ENCODE results near the gene PRPF31. TPM values are rescaled to one million over a fixed set of nuclear protein-coding genes. Genes with fewer than 3 reads are reported as not detected.
A peak's percentile ranks its signal among the peaks of the same experiment; 100 is the strongest.
"Not testable (repeated sequence)": the region's sequence is repeated elsewhere in the genome, so short reads cannot be mapped to it uniquely, and the experiment has no call there.

PRPF31 gene
- total and polyA plus RNA-seq, 5 donors from 2014 or later, result 57.8 to 74.8 (median 65.6) TPM

DNA sequence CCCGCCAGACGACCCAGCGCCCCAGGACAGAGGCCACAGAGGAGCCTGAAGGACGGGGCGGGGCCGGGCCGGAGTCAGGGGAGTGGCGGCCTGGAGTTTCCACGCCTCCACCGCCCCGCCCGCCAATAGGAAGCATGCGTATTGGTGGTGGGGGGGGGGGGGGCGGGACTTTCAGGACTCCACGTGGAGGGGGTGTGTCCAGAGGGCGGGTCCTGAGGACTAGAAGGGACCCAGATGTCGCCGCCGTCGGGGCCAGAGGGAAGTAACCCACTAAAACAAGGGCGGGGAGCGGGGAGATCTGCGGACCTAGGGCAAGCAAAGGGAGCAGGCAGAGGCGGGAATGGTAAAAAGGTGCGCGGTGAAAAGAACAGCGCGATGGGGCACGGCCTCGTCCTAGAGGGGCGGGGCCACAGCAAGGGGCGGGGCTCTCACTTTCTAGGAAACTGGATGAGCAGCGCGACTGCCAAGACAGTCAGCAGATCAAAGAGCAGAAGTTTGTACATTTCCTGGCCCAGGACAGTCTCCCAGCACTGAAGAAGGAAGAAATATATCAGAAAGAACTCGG, 46.8 kb downstream of the PRPF31 start:
- Mint-ChIP-seq H3K4me1 (peaks cover 16 to 57% (median 37%) of the 10 kb centered on the region in 4 donors), H3K27ac (peak overlapping the region; percentile 31 to 88 (median 75)), H3K27me3 (peaks cover 13% of the 10 kb centered on the region), H3K36me3 (peaks cover 4% of the 10 kb centered on the region), H3K4me3 (peak overlapping the region; percentile 87 to 98 (median 88)), H3K9me3 (no peaks in the 10 kb centered on the region)
- H3K4me3 ChIP-seq (ENCODE audit: low read depth, low read length), result peak overlapping the region; percentile 37
- DNase-seq (peak; percentile 74 to 88 (median 79)), ATAC-seq (ENCODE audit: low read depth in 2 of 2) (peak; percentile 3 to 6)
- H3K4me1 ChIP-seq (ENCODE audit: control insufficient read depth, insufficient read depth, low read length, poor library complexity, severe bottlenecking), result peaks cover 50% of the 10 kb centered on the region
- H3K9me3 ChIP-seq (ENCODE audit: control insufficient read depth in 2 of 2, low read length in 2 of 2), result no peaks in the 10 kb centered on the region
- H3K36me3 ChIP-seq (ENCODE audit: control insufficient read depth, insufficient read depth, low read length), result peaks cover 11% of the 10 kb centered on the region
- H3K27ac ChIP-seq (ENCODE audit: insufficient read depth, low read length, poor library complexity, severe bottlenecking), result no peak overlapping the region
- no peaks in the 10 kb centered on the region for H3K27me3 ChIP-seq (ENCODE audit: control insufficient read depth, insufficient read depth, low read length)

DNA sequence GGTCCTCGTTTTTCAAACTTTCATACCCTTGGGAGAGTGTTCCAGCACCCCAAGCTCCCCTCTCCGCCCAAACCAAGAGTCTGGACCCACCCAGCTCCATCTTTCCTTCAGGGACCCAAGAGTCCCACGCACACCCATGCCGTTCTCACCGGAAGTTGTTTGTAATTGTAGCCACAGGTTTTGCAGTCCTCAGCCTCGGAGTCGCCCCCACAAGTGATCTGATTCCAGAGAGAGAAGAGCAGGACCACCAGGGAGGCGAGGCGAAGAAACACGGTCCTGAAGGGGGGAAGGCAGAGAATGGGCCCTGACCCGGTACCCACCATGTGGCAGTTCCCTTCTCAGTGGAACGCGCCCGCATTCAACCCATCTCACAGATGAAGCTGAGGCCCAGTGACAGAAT, 47.3 kb downstream of the PRPF31 start:
- peaks cover 13% of the 10 kb centered on the region for H3K27me3 Mint-ChIP-seq
- peaks cover 16 to 57% (median 37%) of the 10 kb centered on the region in 4 donors for H3K4me1 Mint-ChIP-seq
- H3K27ac ChIP-seq (ENCODE audit: insufficient read depth, low read length, poor library complexity, severe bottlenecking), result no peak overlapping the region

DNA sequence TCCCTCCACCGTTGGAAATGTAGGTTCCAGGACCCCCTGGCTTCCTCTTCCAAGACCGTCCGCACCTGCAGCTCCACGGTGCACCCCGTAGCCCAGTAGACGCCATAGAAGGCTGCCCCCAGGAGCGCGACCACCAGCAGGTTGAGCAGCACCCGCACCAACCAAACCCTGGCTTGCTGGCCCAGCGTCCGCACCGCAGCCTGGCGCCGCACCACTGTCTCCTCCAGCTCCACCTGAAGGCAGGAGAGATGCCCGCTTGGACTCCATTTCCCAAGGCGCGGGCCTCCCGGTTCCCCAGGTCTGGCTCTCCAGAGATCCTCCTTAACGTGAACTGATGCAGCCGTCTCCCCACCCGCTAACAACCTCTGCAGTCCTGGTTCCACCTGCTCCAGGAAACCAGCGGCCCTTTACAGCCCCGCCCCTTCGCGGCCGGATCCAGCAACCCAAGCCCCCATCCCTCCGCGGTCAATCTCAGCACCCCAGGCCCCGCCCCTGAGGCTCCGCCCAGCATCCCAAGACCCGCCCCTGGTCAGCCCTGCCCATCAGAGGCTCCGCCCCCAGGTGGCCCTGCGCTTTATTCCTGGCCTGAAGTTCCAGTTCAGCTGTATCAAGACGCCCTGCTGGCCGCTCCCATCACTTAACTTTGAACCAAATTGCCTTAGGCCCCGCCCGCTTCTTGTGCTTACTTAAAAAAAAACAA, 49.0 kb downstream of the PRPF31 start:
- no peaks in the 10 kb centered on the region for H3K27me3 ChIP-seq (ENCODE audit: control insufficient read depth, insufficient read depth, low read length)
- H3K9me3 ChIP-seq (ENCODE audit: control insufficient read depth in 2 of 2, low read length in 2 of 2), result no peaks in the 10 kb centered on the region
- Mint-ChIP-seq H3K27me3 (peaks cover 13% of the 10 kb centered on the region), H3K36me3 (peaks cover 1% of the 10 kb centered on the region), H3K27ac (peak overlapping the region in 1 of 3 donors; percentile 89), H3K9me3 (no peaks in the 10 kb centered on the region), H3K4me3 (peak overlapping the region; percentile 59 to 79 (median 76)), H3K4me1 (peaks cover 15 to 50% (median 31%) of the 10 kb centered on the region in 4 donors)
- H3K36me3 ChIP-seq (ENCODE audit: control insufficient read depth, insufficient read depth, low read length), result no peaks in the 10 kb centered on the region
- H3K4me1 ChIP-seq (ENCODE audit: control insufficient read depth, insufficient read depth, low read length, poor library complexity, severe bottlenecking), result peaks cover 38% of the 10 kb centered on the region
- DNase-seq (peak; percentile 9 to 70 (median 60)), ATAC-seq (ENCODE audit: low read depth in 2 of 2) (no peak)
- H3K4me3 ChIP-seq (ENCODE audit: low read depth, low read length), result no peak overlapping the region
- no peak overlapping the region for H3K27ac ChIP-seq (ENCODE audit: insufficient read depth, low read length, poor library complexity, severe bottlenecking)

More for the DNA sequence above, 47.3 kb downstream of the PRPF31 start:
- no peaks in the 10 kb centered on the region for H3K9me3 ChIP-seq (ENCODE audit: control insufficient read depth in 2 of 2, low read length in 2 of 2)
- H3K27ac Mint-ChIP-seq, result no peak overlapping the region
- H3K4me3 Mint-ChIP-seq, result peak overlapping the region; percentile 87 to 98 (median 88)
- peaks cover 6% of the 10 kb centered on the region for H3K36me3 ChIP-seq (ENCODE audit: control insufficient read depth, insufficient read depth, low read length)
- H3K4me1 ChIP-seq (ENCODE audit: control insufficient read depth, insufficient read depth, low read length, poor library complexity, severe bottlenecking), result peaks cover 46% of the 10 kb centered on the region
- no peaks in the 10 kb centered on the region for H3K27me3 ChIP-seq (ENCODE audit: control insufficient read depth, insufficient read depth, low read length)
- peak overlapping the region; percentile 37 for H3K4me3 ChIP-seq (ENCODE audit: low read depth, low read length)
- peaks cover 4% of the 10 kb centered on the region for H3K36me3 Mint-ChIP-seq
- DNase-seq (no peak), ATAC-seq (ENCODE audit: low read depth in 2 of 2) (no peak)
- H3K9me3 Mint-ChIP-seq, result no peaks in the 10 kb centered on the region

DNA sequence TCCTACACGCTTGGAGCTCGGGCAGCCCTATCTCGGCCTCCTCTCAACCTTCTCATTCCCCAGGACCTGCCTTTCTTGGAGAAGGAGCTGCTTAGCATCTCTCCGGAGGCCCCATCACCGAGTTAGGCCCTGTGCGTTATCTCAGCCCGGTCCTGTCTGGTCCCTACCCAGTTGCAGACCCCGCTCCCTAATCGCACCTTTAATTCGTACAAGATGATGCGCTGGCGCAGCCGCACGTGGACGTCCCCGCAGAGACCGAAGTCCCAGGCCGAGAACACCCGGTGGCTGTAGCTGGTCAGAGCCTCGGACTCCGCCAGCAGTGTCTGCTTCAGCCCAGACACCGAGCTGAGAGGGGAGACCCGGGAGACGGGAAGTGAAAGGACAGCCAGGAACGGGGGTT, 49.7 kb downstream of the PRPF31 start:
- DNase-seq (no peak), ATAC-seq (ENCODE audit: low read depth in 2 of 2) (no peak)
- H3K4me1 Mint-ChIP-seq, result peaks cover 8 to 45% (median 26%) of the 10 kb centered on the region in 4 donors
- H3K27ac Mint-ChIP-seq, result no peak overlapping the region
- no peaks in the 10 kb centered on the region for H3K36me3 Mint-ChIP-seq
- H3K4me3 Mint-ChIP-seq, result peak overlapping the region in 3 of 4 donors; percentile 47 to 63 (median 54)
- peaks cover 13% of the 10 kb centered on the region for H3K27me3 Mint-ChIP-seq
- Histone ChIP-seq H3K36me3 (ENCODE audit: control insufficient read depth, insufficient read depth, low read length) (no peaks in the 10 kb centered on the region), H3K27ac (ENCODE audit: insufficient read depth, low read length, poor library complexity, severe bottlenecking) (no peak overlapping the region), H3K4me3 (ENCODE audit: low read depth, low read length) (no peak overlapping the region), H3K9me3 (ENCODE audit: control insufficient read depth in 2 of 2, low read length in 2 of 2) (no peaks in the 10 kb centered on the region), H3K4me1 (ENCODE audit: control insufficient read depth, insufficient read depth, low read length, poor library complexity, severe bottlenecking) (peaks cover 35% of the 10 kb centered on the region), H3K27me3 (ENCODE audit: control insufficient read depth, insufficient read depth, low read length) (no peaks in the 10 kb centered on the region)
- no peaks in the 10 kb centered on the region for H3K9me3 Mint-ChIP-seq

DNA sequence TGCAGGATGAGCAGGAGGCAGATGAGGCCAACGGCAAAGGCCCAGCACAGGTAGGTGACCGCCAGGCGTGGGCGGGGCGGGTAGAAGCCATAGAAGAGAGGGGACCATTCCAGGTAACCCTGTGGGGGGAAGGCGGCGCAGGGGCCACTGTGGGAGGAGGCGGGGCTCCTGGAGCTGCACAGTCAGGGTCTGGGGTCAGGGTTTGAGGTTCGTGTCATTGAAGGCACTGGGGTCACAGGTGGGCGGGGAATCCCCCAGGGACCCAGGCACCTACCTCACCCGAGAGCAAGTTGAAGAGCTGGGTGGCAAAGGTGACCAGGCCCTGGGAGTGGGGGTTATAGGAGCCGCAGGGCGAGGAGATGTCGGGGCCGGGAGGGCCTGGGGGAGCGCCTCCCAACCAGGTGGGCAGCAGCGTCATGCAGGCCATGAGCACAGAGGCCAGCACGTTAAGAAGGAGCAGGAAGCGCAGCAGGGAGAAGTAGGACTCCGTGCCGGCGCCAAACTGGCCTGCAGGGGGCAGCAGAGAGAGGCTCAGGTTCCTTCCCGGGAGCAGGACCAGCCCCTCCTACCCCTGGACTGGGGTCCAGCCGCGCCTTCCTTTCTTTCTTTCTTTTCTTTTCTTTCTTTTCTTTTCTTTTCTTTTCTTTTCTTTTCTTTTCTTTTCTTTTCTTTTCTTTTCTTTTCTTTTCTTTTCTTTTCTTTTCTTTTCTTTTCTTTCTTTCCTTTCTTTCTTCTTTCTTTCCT, 52.8 kb downstream of the PRPF31 start:
- peak; percentile 82 to 84 for ATAC-seq (ENCODE audit: low read depth in 2 of 2)
- peak; percentile 81 to 82 (median 81) for DNase-seq
- Histone ChIP-seq H3K4me1 (ENCODE audit: control insufficient read depth, insufficient read depth, low read length, poor library complexity, severe bottlenecking) (peaks cover 25% of the 10 kb centered on the region), H3K27ac (ENCODE audit: insufficient read depth, low read length, poor library complexity, severe bottlenecking) (no peak overlapping the region), H3K9me3 (ENCODE audit: control insufficient read depth in 2 of 2, low read length in 2 of 2) (no peaks in the 10 kb centered on the region), H3K4me3 (ENCODE audit: low read depth, low read length) (no peak overlapping the region), H3K36me3 (ENCODE audit: control insufficient read depth, insufficient read depth, low read length) (no peaks in the 10 kb centered on the region), H3K27me3 (ENCODE audit: control insufficient read depth, insufficient read depth, low read length) (no peaks in the 10 kb centered on the region)
- Mint-ChIP-seq H3K4me1 (peaks cover 0 to 27% (median 12%) of the 10 kb centered on the region in 4 donors), H3K9me3 (no peaks in the 10 kb centered on the region), H3K4me3 (peak overlapping the region in 1 of 4 donors; percentile 38), H3K36me3 (no peaks in the 10 kb centered on the region), H3K27me3 (peaks cover 16% of the 10 kb centered on the region), H3K27ac (peak overlapping the region in 1 of 3 donors; percentile 26)

DNA sequence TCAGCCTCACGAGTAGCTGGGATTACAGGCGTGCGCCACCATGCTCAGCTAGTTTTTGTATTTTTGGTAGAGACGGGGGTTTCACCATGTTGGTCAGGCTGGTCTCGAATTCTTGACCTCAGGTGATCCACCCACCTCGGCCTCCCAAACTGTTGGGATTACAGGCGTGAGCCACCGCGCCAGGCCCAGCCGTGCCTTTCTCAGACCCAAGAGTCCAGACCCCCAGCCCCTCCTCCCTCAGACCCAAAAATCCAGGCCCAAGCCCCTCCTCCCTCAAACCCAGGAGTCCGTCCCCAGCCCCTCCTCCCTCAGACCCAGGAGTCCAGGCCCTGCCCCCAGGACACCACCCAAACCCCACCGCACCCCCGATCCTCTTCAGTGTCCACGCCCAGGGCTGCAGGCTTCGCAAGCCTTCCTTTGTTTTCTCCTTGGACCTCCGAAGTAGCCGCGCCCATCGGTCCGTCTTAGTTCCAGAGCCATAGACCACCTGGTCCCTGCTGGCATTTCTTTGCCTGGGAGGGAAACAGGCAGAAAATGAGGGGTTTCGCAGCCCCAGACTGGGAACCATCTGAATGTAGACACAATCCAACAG, 53.7 kb downstream of the PRPF31 start:
- no peak for ATAC-seq (ENCODE audit: low read depth in 2 of 2)
- no peak for DNase-seq
- no peak overlapping the region for H3K27ac Mint-ChIP-seq
- peaks cover 19% of the 10 kb centered on the region for H3K4me1 ChIP-seq (ENCODE audit: control insufficient read depth, insufficient read depth, low read length, poor library complexity, severe bottlenecking)
- H3K4me1 Mint-ChIP-seq, result peaks cover 0 to 23% (median 11%) of the 10 kb centered on the region in 4 donors
- no peak overlapping the region for H3K4me3 ChIP-seq (ENCODE audit: low read depth, low read length)
- no peaks in the 10 kb centered on the region for H3K36me3 ChIP-seq (ENCODE audit: control insufficient read depth, insufficient read depth, low read length)
- H3K27me3 Mint-ChIP-seq, result peaks cover 16% of the 10 kb centered on the region
- peak overlapping the region in 1 of 4 donors; percentile 21 for H3K4me3 Mint-ChIP-seq
- H3K9me3 ChIP-seq (ENCODE audit: control insufficient read depth in 2 of 2, low read length in 2 of 2), result no peaks in the 10 kb centered on the region
- H3K9me3 Mint-ChIP-seq, result no peaks in the 10 kb centered on the region
- no peaks in the 10 kb centered on the region for H3K36me3 Mint-ChIP-seq
- H3K27ac ChIP-seq (ENCODE audit: insufficient read depth, low read length, poor library complexity, severe bottlenecking), result no peak overlapping the region
- no peaks in the 10 kb centered on the region for H3K27me3 ChIP-seq (ENCODE audit: control insufficient read depth, insufficient read depth, low read length)

DNA sequence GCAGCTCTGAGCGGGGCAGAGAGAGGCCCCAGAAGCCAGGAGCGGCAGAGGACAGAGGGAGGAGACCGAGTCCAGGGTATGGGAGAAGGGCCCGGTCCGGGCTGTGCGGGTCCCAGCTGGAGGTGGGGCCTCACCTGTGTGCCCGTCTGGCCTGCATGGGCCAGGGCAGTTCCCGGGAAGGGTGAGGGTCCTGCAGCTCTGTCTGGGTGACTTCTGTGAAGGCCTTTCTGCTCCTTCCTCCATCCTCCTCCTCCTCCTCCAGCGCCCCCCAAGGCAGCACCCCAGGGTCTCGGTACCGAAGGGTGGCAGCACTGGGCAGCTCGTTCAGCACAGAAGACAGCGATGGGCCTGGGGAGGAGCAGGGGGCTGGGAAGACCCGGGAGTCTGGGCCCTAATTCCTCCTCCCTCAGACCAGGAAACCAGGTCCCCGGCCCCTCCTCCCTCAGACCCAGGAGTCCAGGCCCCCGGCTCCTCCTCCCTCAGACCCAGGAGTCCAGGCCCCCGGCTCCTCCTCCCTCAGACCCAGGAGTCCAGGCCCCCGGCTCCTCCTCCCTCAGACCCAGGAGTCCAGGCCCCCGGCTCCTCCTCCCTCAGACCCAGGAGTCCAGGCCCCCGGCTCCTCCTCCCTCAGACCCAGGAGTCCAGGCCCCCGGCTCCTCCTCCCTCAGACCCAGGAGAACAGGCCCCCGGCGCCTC, 56.3 kb downstream of the PRPF31 start:
- H3K36me3 ChIP-seq (ENCODE audit: control insufficient read depth, insufficient read depth, low read length); H3K9me3 Mint-ChIP-seq; H3K36me3 Mint-ChIP-seq; ATAC-seq (ENCODE audit: low read depth in 2 of 2); H3K4me3 ChIP-seq (ENCODE audit: low read depth, low read length); H3K4me3 Mint-ChIP-seq; H3K9me3 ChIP-seq (ENCODE audit: control insufficient read depth in 2 of 2, low read length in 2 of 2); H3K27me3 ChIP-seq (ENCODE audit: control insufficient read depth, insufficient read depth, low read length); DNase-seq; H3K27ac ChIP-seq (ENCODE audit: insufficient read depth, low read length, poor library complexity, severe bottlenecking); H3K27me3 Mint-ChIP-seq: not testable (repeated sequence)
- H3K4me1 ChIP-seq (ENCODE audit: control insufficient read depth, insufficient read depth, low read length, poor library complexity, severe bottlenecking), result peaks cover 13% of the 10 kb centered on the region
- peak overlapping the region in 1 of 3 donors; percentile 74 for H3K27ac Mint-ChIP-seq
- H3K4me1 Mint-ChIP-seq, result peaks cover 0 to 11% (median 0%) of the 10 kb centered on the region in 4 donors

Data from CD4-positive, CD25-positive, alpha-beta regulatory T cell (primary cell).